Endothelial cell of umbilical vein (primary cell): ENCODE measurements around the gene INTS1. TPM values are rescaled to one million over a fixed set of nuclear protein-coding genes. Genes with fewer than 3 reads are reported as not detected.

ENCODE experiments used
- BruUV-seq: library from RNA; stranded (reverse); fragments of 400-500 nt; replicated peaks from 2 replicates; lab custom pipeline; 2021; lab: Mats Ljungman, UMichigan
- CTCF ChIA-PET: fragments of 300-600, 350-600 bp; sonication (Branson Sonifier 250); formaldehyde crosslinking; loops from one replicate; lab custom pipeline; 2021; ENCODE audit warnings: antibody characterized with exemption, inconsistent platforms; lab: Charles Lee
- POLR2A ChIA-PET: fragments of 300-600, 350-600 bp; sonication (Branson Sonifier 250); formaldehyde crosslinking; loops from one replicate; lab custom pipeline; 2021; ENCODE audit warnings: antibody characterized with exemption, inconsistent platforms; lab: Charles Lee
- DNase-seq: peaks from one replicate; pipeline ENCODE4 v3.0.0-alpha.2; 2011; ENCODE audit warnings: low read depth, low spot score
- FAIRE-seq: peaks from 2 replicates; lab custom pipeline; 2011; peaks lifted over from hg19 to GRCh38; lab: Jason Lieb, UNC
- H2AFZ ChIP-seq: 2 replicates; pipeline ENCODE4 v1.6.0; 2012; ENCODE audit warnings: low read depth, low read length, control low read depth, inconsistent platforms
- H3K27ac ChIP-seq: 2 replicates; pipeline ENCODE4 v1.5.1; 2011; ENCODE audit warnings: low read depth, mild to moderate bottlenecking, control low read depth, low read length, moderate library complexity; ENCODE audit not compliant: insufficient read depth
- H3K27me3 ChIP-seq, 2 experiments: 2 replicates each; pipeline versions ENCODE4 v1.6.0 to v1.6.1; 2011; ENCODE audit warnings: low read length in 2 of 2, mixed read lengths in 1 of 2; ENCODE audit not compliant: control insufficient read depth in 2 of 2, insufficient read depth in 2 of 2
- H3K36me3 ChIP-seq, 2 experiments: 2 replicates in 1 of 2; 3 replicates in 1 of 2; pipeline ENCODE4 v1.5.1; 2011; ENCODE audit warnings: low read length in 2 of 2, mild to moderate bottlenecking in 1 of 2, moderate library complexity in 1 of 2; ENCODE audit not compliant: control insufficient read depth in 2 of 2, insufficient read depth in 2 of 2; ENCODE audit errors: extremely low read depth in 1 of 2
- H3K4me1 ChIP-seq: 3 replicates; pipeline ENCODE4 v1.5.1; 2011; ENCODE audit warnings: mild to moderate bottlenecking, low read length; ENCODE audit not compliant: control insufficient read depth, insufficient read depth; ENCODE audit errors: extremely low read depth
- H3K4me2 ChIP-seq: 2 replicates; pipeline ENCODE4 v1.6.1; 2011; ENCODE audit warnings: low read length, control low read depth, mixed read lengths; ENCODE audit not compliant: insufficient read depth
- H3K4me3 ChIP-seq, 3 experiments: fragments of 200-600 bp in 1 of 3; sonication (generic), shearing (Covaris generic) in 1 of 3; replicated peaks in 1 of 3; 2 replicates each; pipeline ENCODE4 v1.5.1; 2011 to 2016; ENCODE audit warnings: control low read depth in 3 of 3, low read length in 3 of 3, mild to moderate bottlenecking in 2 of 3, inconsistent platforms in 1 of 3, low read depth in 1 of 3, moderate library complexity in 1 of 3; ENCODE audit not compliant: insufficient read depth in 1 of 3
- H3K79me2 ChIP-seq: 2 replicates; pipeline ENCODE4 v1.6.0; 2012; ENCODE audit warnings: low read length, inconsistent platforms; ENCODE audit not compliant: control insufficient read depth, insufficient read depth
- H3K9ac ChIP-seq: replicated peaks from 2 replicates; pipeline ENCODE3; 2011; ENCODE audit warnings: low read length, control low read depth; ENCODE audit not compliant: insufficient read depth; ENCODE audit errors: extremely low read depth
- H3K9me1 ChIP-seq: replicated peaks from 3 replicates; pipeline ENCODE4 v1.6.0; 2011; ENCODE audit warnings: mild to moderate bottlenecking, low read length; ENCODE audit not compliant: control insufficient read depth, insufficient read depth; ENCODE audit errors: extremely low read depth
- H3K9me3 ChIP-seq: replicated peaks from 2 replicates; pipeline ENCODE4 v1.5.1; 2012; ENCODE audit warnings: low read length, inconsistent platforms; ENCODE audit not compliant: control insufficient read depth, insufficient read depth
- H4K20me1 ChIP-seq: replicated peaks from 2 replicates; pipeline ENCODE3; 2011; ENCODE audit warnings: mild to moderate bottlenecking, low read length; ENCODE audit not compliant: control insufficient read depth, insufficient read depth; ENCODE audit errors: extremely low read depth
- CTCF ChIP-seq, 2 donors: IDR thresholded peaks; 1 replicate in 1 of 2; 2 replicates in 1 of 2; pipeline ENCODE4 v1.5.1; 2011; ENCODE audit warnings: low read length in 2 of 2, mild to moderate bottlenecking in 2 of 2, moderate library complexity in 2 of 2, control low read depth in 1 of 2, inconsistent platforms in 1 of 2, low read depth in 1 of 2; ENCODE audit not compliant: insufficient read depth in 1 of 2; ENCODE audit errors: extremely low read depth in 1 of 2
- EZH2 ChIP-seq: IDR thresholded peaks from 2 replicates; pipeline ENCODE4 v1.6.1; 2012; ENCODE audit warnings: borderline replicate concordance, low read depth, mild to moderate bottlenecking, moderate library complexity, low read length, inconsistent platforms; ENCODE audit not compliant: severe bottlenecking
- FOS ChIP-seq: IDR thresholded peaks from 2 replicates; pipeline ENCODE4 v1.6.1; 2011; ENCODE audit warnings: mild to moderate bottlenecking, low read length, moderate library complexity, borderline replicate concordance; ENCODE audit not compliant: insufficient read depth
- GATA2 ChIP-seq: IDR thresholded peaks from 2 replicates; pipeline ENCODE4 v1.7.0; 2011; ENCODE audit warnings: low read depth, mild to moderate bottlenecking, moderate library complexity, mixed read lengths, low read length; ENCODE audit not compliant: insufficient read length, insufficient read depth
- JUN ChIP-seq: IDR thresholded peaks from 2 replicates; pipeline ENCODE4 v1.6.1; 2011; ENCODE audit warnings: borderline replicate concordance, low read depth; ENCODE audit not compliant: insufficient read length, insufficient read depth
- MAX ChIP-seq: IDR thresholded peaks from 2 replicates; pipeline ENCODE4 v1.6.1; 2011; ENCODE audit not compliant: insufficient read depth, insufficient read length
- MYC ChIP-seq: IDR thresholded peaks from one replicate; pipeline ENCODE4 v1.6.1; 2011; ENCODE audit warnings: mild to moderate bottlenecking, low read depth, low read length
- POLR2A ChIP-seq: IDR thresholded peaks from 2 replicates; pipeline ENCODE4 v1.6.1; 2012; ENCODE audit warnings: low read depth, mild to moderate bottlenecking, control low read depth, low read length
- POLR2AphosphoS5 ChIP-seq: IDR thresholded peaks from 2 replicates; pipeline ENCODE4 v1.6.1; 2012; ENCODE audit warnings: low read depth, mild to moderate bottlenecking, control low read depth, low read length, moderate library complexity; ENCODE audit not compliant: insufficient read depth
- dilution Hi-C: fragments of 300-500 bp; cut with MboI; formaldehyde crosslinking; loops from one replicate; pipeline ENCODE4 v1.15.0; 2019; ENCODE audit warnings: low sequenced_read_pairs; ENCODE audit not compliant: extremely low pct_ligation_motif_present
- intact Hi-C: fragments of 100-400 bp; cut with micrococcal nuclease; formaldehyde crosslinking; loops from one replicate; pipeline ENCODE4 v1.10.0; 2022
- polyA plus RNA-seq, 4 experiments: library from polyadenylated mRNA; depleted of rRNA in 3 of 4; stranded (reverse) in 3 of 4; unstranded in 1 of 4; fragments of >200 nt; gene quantifications; 2 replicates each; pipeline versions ENCODE4 v1.2.1 to v1.2.3, GENCODE V29; 2011 to 2012; ENCODE audit warnings: missing spikeins in 1 of 4
- total RNA-seq: library from RNA; stranded (reverse); gene quantifications from 2 replicates; pipeline ENCODE4 v1.2.3, GENCODE V29; 2021

Gene INTS1
- total and polyA plus RNA-seq, 2 donors (not counting 3 experiments of a cell fraction or from before 2014, with no cell fraction given), result 57.8 to 116 TPM

- TF ChIP-seq GATA2 (no peak), MAX (no peak), MYC (no peak), JUN (no peak), EZH2 (no peak), FOS (no peak), POLR2A (no peak), CTCF (IDR thresholded peaks at IDR 0.05; ENCODE audit: extremely low read depth in 1 of 2, insufficient read depth in 1 of 2, low read depth in 1 of 2, low read length in 2 of 2) (no peak), POLR2AphosphoS5 (no peak)
- FAIRE-seq (no peak), DNase-seq (no peak)
- Histone ChIP-seq H3K4me2 (no peak overlapping the region), H3K4me1 (peaks cover 29% of the 10 kb centered on the region), H4K20me1 (no peaks in the 10 kb centered on the region), H3K36me3 (no peaks in the 10 kb centered on the region), H3K4me3 (no peak overlapping the region), H3K27ac (no peak overlapping the region), H3K9ac (no peak overlapping the region), H3K9me3 (no peaks in the 10 kb centered on the region), H2AFZ (no peak overlapping the region), H3K9me1 (no peaks in the 10 kb centered on the region), H3K79me2 (peaks cover 18% of the 10 kb centered on the region), H3K27me3 (no peaks in the 10 kb centered on the region)
- BruUV-seq, result no TSS peak
- intact Hi-C loops, result no loop called here
- POLR2A ChIA-PET, result no interaction called here
- dilution Hi-C loops, result no loop called here
- CTCF ChIA-PET, result interaction anchor here (7.9 kb wide), 1 partner anchor 13 kb away, joined by 65 read pairs; no protein-coding TSS in a partner anchor
Observed at GRCh38 chr7:1461646-1462375, 42.4 kb downstream of the INTS1 start.
